ENCODE data around the gene HPGDS.

Gene HPGDS

DNA sequence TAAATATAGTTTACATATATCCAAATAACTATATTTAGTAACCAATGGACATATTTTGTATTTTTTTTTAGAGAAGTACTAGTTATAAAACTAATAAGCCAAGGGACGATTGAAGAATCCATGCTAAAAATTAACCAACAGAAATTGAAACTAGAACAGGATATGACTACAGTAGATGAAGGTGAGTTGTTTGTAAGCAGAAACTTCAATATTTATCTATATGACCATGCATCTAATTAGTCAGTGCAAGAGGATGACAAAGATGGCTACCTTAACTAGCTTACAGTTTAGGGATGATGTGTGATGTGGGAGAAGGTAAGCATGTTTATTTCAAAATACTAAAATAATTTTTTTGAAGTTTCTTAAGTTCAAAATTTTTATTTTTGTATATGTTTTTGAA is 57.7 kb downstream of the HPGDS start:
- peaks cover 77% of the 10 kb centered on the region for H3K36me3 Mint-ChIP-seq (ENCODE audit: low read depth)
- intact Hi-C loops (cut with micrococcal nuclease): no loop called here
- H3K27ac Mint-ChIP-seq: no peak overlapping the region
- H3K4me3 Mint-ChIP-seq: no peak overlapping the region
- H3K4me1 Mint-ChIP-seq (ENCODE audit: low read depth): no peaks in the 10 kb centered on the region
- no peaks in the 10 kb centered on the region for H3K27me3 Mint-ChIP-seq
- H3K9me3 Mint-ChIP-seq: no peaks in the 10 kb centered on the region

DNA sequence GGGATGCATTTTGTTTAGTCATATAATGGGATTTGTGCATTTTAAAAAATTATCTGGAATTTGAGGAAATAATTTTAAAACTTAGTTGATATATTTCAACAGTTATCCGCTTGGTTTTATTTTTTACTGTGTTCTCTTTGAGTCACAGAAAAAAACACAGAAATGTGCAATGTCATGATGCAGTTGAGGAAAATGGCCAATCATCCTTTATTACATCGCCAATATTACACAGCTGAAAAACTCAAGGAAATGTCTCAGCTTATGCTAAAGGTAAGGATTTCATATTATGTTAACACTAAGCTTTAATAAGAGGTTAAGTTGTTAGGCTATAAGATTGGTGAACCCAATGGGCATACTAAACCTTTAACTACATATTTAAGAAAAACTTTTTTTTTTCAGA is 63.9 kb downstream of the HPGDS start:
- Mint-ChIP-seq H3K36me3 (ENCODE audit: low read depth) (peaks cover 75% of the 10 kb centered on the region), H3K27ac (no peak overlapping the region), H3K9me3 (no peaks in the 10 kb centered on the region)

DNA sequence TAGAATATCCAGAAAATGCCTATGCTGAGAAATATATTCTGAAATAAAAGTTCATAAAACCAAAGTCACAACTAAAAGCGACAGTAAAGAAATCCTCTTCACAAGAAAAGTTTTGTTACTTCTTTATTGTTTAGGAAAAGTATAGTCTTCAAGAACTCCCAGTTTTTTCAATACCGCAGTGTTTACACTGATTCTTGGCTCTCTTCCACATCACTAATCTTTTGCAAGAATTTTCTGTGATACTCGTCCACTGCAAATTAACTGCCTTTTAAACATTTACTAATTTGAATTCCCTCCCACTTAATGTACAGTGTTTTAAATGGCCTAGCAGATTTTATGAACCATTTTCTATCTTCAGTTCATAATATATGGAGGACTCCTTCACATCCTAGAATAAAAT is 65.1 kb downstream of the HPGDS start:
- Mint-ChIP-seq H3K27me3 (no peaks in the 10 kb centered on the region), H3K36me3 (ENCODE audit: low read depth) (peaks cover 73% of the 10 kb centered on the region), H3K27ac (no peak overlapping the region), H3K9me3 (no peaks in the 10 kb centered on the region), H3K4me1 (ENCODE audit: low read depth) (no peaks in the 10 kb centered on the region), H3K4me3 (no peak overlapping the region)
- intact Hi-C loops (cut with micrococcal nuclease): no loop called here

More for the DNA sequence above, 63.9 kb downstream of the HPGDS start:
- intact Hi-C loops (cut with micrococcal nuclease): no loop called here
- Mint-ChIP-seq H3K4me1 (ENCODE audit: low read depth) (no peaks in the 10 kb centered on the region), H3K27me3 (no peaks in the 10 kb centered on the region), H3K4me3 (no peak overlapping the region)

DNA sequence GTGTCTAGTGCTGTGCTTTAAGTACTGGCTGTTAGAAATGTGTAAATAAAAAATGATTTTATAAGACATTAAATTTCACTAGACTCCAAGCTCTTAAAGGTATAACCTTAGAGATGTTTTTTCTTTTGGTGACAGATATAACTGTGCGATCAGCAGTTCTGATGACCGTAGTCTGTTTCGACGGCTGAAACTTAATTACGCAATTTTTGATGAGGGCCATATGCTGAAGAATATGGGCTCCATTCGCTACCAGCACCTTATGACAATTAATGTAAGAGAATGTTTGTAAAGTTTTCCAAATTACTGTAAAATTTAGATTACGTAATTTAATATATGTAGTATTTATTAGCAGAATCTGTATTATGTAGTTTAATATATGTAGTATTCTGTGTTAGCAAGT is 66.4 kb downstream of the HPGDS start:
- no peaks in the 10 kb centered on the region for H3K4me1 Mint-ChIP-seq (ENCODE audit: low read depth)
- H3K27ac Mint-ChIP-seq: no peak overlapping the region
- no peak overlapping the region for H3K4me3 Mint-ChIP-seq
- no peaks in the 10 kb centered on the region for H3K9me3 Mint-ChIP-seq
- intact Hi-C loops (cut with micrococcal nuclease): no loop called here
- H3K27me3 Mint-ChIP-seq: no peaks in the 10 kb centered on the region
- H3K36me3 Mint-ChIP-seq (ENCODE audit: low read depth): peaks cover 68% of the 10 kb centered on the region

DNA sequence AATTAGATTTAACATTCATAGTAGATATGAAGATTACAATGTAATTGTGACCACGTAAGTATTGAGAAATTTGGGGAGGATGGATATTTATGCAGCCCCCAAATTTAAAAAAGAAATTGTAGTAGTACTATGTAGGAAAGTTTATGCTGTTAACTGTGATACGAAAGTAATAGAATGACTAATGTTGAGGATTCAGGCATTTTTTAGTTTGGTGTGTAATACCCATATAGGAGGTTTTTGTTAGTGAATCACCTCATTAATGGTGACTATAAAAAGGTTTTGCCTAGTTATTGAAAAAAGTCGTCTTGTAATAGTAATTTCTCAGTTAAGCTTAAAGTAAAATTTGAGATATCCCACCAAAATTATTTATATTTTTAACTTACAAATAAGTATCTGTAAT is 67.7 kb downstream of the HPGDS start:
- Mint-ChIP-seq H3K4me1 (ENCODE audit: low read depth) (no peaks in the 10 kb centered on the region), H3K27me3 (no peaks in the 10 kb centered on the region), H3K36me3 (ENCODE audit: low read depth) (peaks cover 61% of the 10 kb centered on the region), H3K27ac (no peak overlapping the region), H3K9me3 (no peaks in the 10 kb centered on the region), H3K4me3 (no peak overlapping the region)
- intact Hi-C loops (cut with micrococcal nuclease): no loop called here

DNA sequence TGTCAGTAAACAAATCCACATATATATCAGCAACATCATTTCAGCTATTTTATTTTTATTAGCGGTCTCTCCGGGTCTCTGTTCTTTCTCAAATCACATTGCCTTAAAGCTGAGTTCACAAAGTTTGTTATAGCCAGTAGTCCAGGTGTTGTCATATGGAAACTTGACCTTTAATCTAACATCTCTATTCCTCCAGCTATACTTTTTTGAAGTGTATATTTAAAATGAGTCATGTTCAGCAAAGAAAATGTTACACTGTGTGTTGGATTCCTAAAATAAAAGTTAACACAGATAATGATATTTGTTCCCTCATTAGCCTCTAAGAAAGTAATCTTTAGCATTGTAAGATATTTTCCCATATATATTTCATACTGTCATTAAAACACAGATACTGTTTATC is 71.4 kb downstream of the HPGDS start:
- Mint-ChIP-seq H3K4me3 (no peak overlapping the region), H3K27me3 (no peaks in the 10 kb centered on the region), H3K4me1 (ENCODE audit: low read depth) (no peaks in the 10 kb centered on the region), H3K36me3 (ENCODE audit: low read depth) (peaks cover 50% of the 10 kb centered on the region), H3K9me3 (no peaks in the 10 kb centered on the region), H3K27ac (no peak overlapping the region)
- intact Hi-C loops (cut with micrococcal nuclease): no loop called here

DNA sequence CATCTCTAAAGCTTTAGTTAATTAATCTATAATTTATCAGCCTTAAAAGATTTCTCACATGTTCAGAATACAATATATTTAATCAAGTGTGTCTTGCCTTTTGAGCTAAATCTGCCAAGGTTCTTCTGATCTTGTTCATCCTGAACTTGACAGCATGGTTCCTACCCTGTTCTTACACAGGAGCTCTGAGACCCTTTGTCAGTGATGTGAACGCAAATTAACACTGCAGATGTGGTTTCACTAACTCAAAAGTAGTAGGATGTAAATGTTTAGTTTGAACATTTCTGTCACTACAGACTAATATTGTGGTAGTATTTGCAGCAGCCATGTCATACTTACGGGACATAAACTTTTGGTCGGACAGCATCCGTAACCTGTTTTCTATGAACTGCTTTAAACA is 75.6 kb downstream of the HPGDS start:
- Mint-ChIP-seq H3K27ac (no peak overlapping the region), H3K4me1 (ENCODE audit: low read depth) (no peaks in the 10 kb centered on the region), H3K27me3 (no peaks in the 10 kb centered on the region), H3K9me3 (no peaks in the 10 kb centered on the region), H3K4me3 (no peak overlapping the region), H3K36me3 (ENCODE audit: low read depth) (peaks cover 37% of the 10 kb centered on the region)
- intact Hi-C loops (cut with micrococcal nuclease): no loop called here

DNA sequence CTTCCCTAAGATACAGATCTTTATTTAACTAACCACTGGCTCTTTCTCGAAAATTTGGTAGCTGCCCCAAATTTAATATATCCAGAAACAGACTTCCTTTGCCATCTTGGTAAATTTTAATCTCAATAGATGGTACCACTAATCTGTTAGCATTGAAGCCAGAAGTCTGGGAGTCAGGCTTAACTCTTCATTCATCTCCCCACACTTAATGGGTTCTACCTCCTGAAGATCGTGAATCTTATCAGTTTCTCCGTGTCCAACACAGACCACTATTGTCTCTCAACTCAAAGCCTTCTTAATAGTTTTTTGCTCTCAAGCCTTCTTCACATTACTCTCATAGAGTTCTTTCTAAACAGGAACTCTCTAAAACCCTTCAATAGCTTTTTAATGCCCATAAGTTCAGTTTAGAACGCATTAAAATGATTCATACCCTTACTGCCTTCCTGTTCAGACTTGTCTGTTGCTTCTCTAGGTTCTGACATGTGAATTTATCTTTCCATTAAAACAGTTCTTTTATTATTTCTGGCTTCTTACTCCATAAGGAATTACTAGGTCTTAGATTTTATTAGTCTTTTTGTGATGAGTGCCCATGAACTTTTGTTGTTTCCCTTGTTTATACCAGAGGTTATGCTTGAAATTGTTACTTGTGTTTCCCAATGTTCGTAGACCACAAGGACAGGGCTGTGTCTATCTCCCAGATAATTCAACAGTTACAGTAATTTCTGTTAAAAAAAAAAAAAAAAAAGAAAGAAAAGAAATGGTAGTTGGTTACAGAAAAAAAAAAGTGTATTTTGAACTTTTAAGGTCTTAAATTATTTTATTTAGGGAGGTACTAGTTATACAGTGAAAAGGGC is 80.2 kb downstream of the HPGDS start:
- Mint-ChIP-seq H3K4me1 (ENCODE audit: low read depth) (no peaks in the 10 kb centered on the region), H3K4me3 (no peak overlapping the region), H3K9me3 (no peaks in the 10 kb centered on the region), H3K36me3 (ENCODE audit: low read depth) (peaks cover 45% of the 10 kb centered on the region), H3K27me3 (no peaks in the 10 kb centered on the region), H3K27ac (no peak overlapping the region)
- intact Hi-C loops (cut with micrococcal nuclease): no loop called here

DNA sequence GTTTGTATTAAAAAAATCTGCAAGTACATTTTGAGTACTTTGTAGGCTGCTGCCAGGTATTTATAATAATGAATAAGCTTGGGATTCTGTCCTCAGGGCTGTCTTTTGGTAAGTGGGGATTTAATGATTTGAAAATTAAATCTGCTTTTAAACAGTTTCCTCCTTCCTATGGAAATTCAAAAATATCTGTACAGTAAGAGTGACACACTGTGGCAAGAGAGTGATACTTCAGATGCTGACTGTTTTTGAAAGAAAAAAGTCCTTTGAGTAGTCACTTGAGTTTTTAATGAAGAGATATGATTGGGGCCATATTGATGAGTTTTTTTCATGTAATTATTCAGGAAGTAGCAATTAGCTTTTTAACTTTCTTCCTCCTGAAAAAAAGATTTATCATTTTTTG is 85.8 kb downstream of the HPGDS start:
- Mint-ChIP-seq H3K9me3 (no peaks in the 10 kb centered on the region), H3K4me3 (no peak overlapping the region), H3K27me3 (no peaks in the 10 kb centered on the region), H3K36me3 (ENCODE audit: low read depth) (peaks cover 47% of the 10 kb centered on the region), H3K27ac (no peak overlapping the region), H3K4me1 (ENCODE audit: low read depth) (no peaks in the 10 kb centered on the region)
- intact Hi-C loops (cut with micrococcal nuclease): loop anchor here (5.0 kb wide), 1 partner anchor 465 kb away; no protein-coding TSS in a partner anchor

DNA sequence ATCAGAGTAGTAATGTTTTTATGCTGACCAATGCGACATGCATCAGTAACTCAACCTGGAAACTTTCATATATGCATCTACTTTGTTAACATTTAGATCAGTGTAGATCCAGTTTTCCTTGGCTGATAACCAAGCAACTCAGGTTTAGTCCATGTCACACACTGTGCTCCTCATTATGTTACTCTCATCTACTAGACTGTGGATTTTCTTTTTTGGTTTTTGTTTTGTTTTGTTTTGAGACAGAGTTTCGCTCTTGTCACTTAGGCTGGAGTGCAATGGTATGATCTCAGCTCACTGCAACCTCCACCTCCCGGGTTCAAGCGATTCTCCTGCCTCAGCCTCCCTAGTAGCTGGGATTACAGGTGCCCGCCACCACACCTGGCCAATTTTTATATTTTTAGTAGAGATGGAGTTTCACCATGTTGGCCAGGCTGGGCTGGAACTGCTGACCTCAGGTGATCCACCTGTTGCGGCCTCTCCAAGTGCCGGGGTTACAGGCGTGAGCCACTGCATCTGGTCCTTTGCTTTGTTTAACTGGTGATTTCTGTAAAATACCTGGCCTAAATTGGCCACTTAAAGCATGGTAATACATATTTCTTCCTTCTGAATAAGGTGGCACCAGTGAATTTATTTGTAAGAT is 86.4 kb downstream of the HPGDS start:
- H3K27ac Mint-ChIP-seq: no peak overlapping the region
- intact Hi-C loops (cut with micrococcal nuclease): loop anchor here (5.0 kb wide), 1 partner anchor 464 kb away; no protein-coding TSS in a partner anchor
- H3K4me3 Mint-ChIP-seq: no peak overlapping the region
- no peaks in the 10 kb centered on the region for H3K9me3 Mint-ChIP-seq
- peaks cover 45% of the 10 kb centered on the region for H3K36me3 Mint-ChIP-seq (ENCODE audit: low read depth)
- H3K27me3 Mint-ChIP-seq: no peaks in the 10 kb centered on the region
- no peaks in the 10 kb centered on the region for H3K4me1 Mint-ChIP-seq (ENCODE audit: low read depth)

DNA sequence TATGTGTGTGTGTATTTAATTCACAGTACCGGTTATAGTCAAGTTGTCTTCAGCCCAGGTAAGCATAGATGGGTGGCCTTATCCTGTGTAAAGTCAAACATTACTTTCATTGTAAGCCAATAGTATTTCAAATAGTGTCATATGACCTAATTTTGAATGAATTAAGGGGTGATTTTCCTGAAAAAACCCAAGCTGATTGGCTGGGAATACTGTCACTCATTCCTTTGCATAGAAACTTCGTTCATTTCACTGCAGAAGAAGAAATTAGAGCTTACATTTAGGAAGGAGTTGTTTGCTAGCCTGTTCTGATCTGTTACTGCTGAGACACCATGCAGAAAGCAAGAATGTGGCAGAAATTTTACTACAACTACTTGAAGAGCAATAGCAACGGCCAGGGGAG is 89.6 kb downstream of the HPGDS start:
- intact Hi-C loops (cut with micrococcal nuclease): no loop called here
- Mint-ChIP-seq H3K27me3 (no peaks in the 10 kb centered on the region), H3K4me3 (no peak overlapping the region), H3K36me3 (ENCODE audit: low read depth) (peaks cover 54% of the 10 kb centered on the region), H3K27ac (no peak overlapping the region), H3K9me3 (no peaks in the 10 kb centered on the region), H3K4me1 (ENCODE audit: low read depth) (no peaks in the 10 kb centered on the region)

DNA sequence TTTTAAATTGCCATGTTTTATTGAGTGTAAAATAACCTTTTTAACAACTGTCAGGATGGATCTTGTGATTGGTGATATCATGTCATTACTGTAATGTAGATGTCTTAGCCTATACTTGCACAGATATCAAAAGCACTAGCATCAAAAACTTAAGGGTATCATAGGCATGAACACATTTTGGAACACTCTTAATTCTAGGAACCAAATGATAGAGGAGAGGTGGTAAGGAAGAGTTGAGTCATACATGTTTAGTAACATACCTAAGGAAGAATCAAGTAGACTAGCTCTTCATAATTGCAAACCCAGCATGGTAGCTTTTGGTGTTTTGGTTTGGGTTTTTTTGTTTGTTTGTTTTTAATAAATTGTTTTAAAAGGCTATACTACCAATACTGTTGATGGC is 91.5 kb downstream of the HPGDS start:
- H3K4me3 Mint-ChIP-seq: no peak overlapping the region
- no peaks in the 10 kb centered on the region for H3K9me3 Mint-ChIP-seq
- H3K4me1 Mint-ChIP-seq (ENCODE audit: low read depth): no peaks in the 10 kb centered on the region
- no peak overlapping the region for H3K27ac Mint-ChIP-seq
- intact Hi-C loops (cut with micrococcal nuclease): no loop called here
- H3K27me3 Mint-ChIP-seq: no peaks in the 10 kb centered on the region
- H3K36me3 Mint-ChIP-seq (ENCODE audit: low read depth): peaks cover 59% of the 10 kb centered on the region

All from dendritic cell treated with granulocyte-macrophage colony-stimulating factor and Interleukin-4, amounts not matched to agents 40 ng/mL and 50 ng/mL, for 4 days (primary cell).